ENCODE data around the gene OR4K15.

OR4K15 gene

DNA sequence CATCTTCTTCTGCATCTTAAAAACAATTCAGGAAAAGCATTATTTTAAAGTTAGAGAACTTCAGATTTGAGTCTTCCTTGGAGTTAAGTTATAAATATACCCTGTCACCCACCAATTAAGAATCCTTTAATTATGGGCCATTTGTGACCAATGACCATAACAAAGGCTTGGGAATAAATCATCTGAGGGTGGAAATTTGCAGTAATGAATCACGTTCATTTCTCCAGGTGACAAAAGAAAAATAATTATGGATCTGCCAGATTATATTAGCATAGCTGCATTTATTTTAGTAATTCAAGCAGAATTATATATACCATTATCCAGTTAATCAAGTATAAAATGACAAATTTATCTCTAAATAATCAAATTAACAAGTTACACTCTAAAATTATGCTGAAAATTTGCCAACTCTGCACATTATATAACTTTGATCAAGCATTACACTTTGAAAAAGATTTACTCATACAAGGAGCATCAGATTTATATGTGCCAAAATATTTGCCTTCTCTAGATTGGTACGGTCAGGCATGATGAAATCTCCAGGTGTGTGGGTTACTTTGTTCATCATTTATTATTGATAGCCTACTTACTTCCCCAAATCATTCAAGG, 44.0 kb downstream of the OR4K15 start, which contains the start of gene OR4K14:
OR4K14 (minus strand) TSS at position 51 of the 609 bp plus-strand sequence. CDS start 4,114 bp downstream, outside the sequence.
- H3K4me1 ChIP-seq (ENCODE audit: control insufficient read depth, low read length): no peaks in the 10 kb centered on the region
- H3K4me2 ChIP-seq (ENCODE audit: low read length): no peak within 1 kb of the TSS
- H3K4me3 ChIP-seq (ENCODE audit: low read length): no peak within 1 kb of the TSS
- TF ChIP-seq EZH2phosphoT487 (IDR thresholded peaks at IDR 0.05; ENCODE audit: borderline replicate concordance, low read length): no peak
- TF ChIP-seq, protein P1, sequence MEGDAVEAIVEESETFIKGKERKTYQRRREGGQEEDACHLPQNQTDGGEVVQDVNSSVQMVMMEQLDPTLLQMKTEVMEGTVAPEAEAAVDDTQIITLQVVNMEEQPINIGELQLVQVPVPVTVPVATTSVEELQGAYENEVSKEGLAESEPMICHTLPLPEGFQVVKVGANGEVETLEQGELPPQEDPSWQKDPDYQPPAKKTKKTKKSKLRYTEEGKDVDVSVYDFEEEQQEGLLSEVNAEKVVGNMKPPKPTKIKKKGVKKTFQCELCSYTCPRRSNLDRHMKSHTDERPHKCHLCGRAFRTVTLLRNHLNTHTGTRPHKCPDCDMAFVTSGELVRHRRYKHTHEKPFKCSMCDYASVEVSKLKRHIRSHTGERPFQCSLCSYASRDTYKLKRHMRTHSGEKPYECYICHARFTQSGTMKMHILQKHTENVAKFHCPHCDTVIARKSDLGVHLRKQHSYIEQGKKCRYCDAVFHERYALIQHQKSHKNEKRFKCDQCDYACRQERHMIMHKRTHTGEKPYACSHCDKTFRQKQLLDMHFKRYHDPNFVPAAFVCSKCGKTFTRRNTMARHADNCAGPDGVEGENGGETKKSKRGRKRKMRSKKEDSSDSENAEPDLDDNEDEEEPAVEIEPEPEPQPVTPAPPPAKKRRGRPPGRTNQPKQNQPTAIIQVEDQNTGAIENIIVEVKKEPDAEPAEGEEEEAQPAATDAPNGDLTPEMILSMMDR (IDR thresholded peaks at IDR 0.05; ENCODE audit: low read depth, low read length, poor library complexity, severe bottlenecking): no peak
- H3K36me3 ChIP-seq (ENCODE audit: control insufficient read depth, low read length): no peaks in the 10 kb centered on the region
- no peaks in the 10 kb centered on the region for H4K20me1 ChIP-seq (ENCODE audit: control insufficient read depth, insufficient read depth, low read depth, low read length)
- H3K79me2 ChIP-seq (ENCODE audit: control insufficient read depth, low read length): no peaks in the 10 kb centered on the region
- no peaks in the 10 kb centered on the region for H3K9me2 ChIP-seq (replicated peaks; ENCODE audit: control insufficient read depth, low read length)
- H3K27me3 ChIP-seq (ENCODE audit: control insufficient read depth, low read length): no peaks in the 10 kb centered on the region
- H3K27ac ChIP-seq (ENCODE audit: low read depth, low read length): no peak within 1 kb of the TSS
- no peaks in the 10 kb centered on the region for H3K9me3 ChIP-seq (ENCODE audit: control insufficient read depth, insufficient read depth, low read length)
- no peaks in the 10 kb centered on the region for H3F3A ChIP-seq (ENCODE audit: control insufficient read depth, insufficient read depth)

Measured in DOHH2 (cell line).